Mononuclear cell (primary cell): Measurements from ENCODE around the gene NPAS2. TPM values are rescaled to one million over a fixed set of nuclear protein-coding genes. Genes with fewer than 3 reads are reported as not detected.

Source experiments
- H3K27me3 ChIP-seq: 2 replicates; pipeline ENCODE4 v1.6.0; 2011; ENCODE audit warnings: low read length, control low read depth; ENCODE audit not compliant: insufficient read depth
- H3K4me1 ChIP-seq: 2 replicates; pipeline ENCODE4 v1.5.1; 2011; ENCODE audit warnings: mild to moderate bottlenecking, low read length, control low read depth; ENCODE audit not compliant: insufficient read depth
- H3K4me3 ChIP-seq: 2 replicates; pipeline ENCODE4 v1.5.1; 2011; ENCODE audit warnings: mild to moderate bottlenecking, low read length, moderate library complexity
- H3K9me3 ChIP-seq: 2 replicates; pipeline ENCODE4 v1.5.1; 2011; ENCODE audit warnings: low read depth, mild to moderate bottlenecking, control low read depth, low read length
- total RNA-seq: library from RNA; depleted of rRNA; stranded (reverse); fragments of >200 nt; gene quantifications from one replicate; pipeline ENCODE4 v1.2.3, GENCODE V29; 2012

The NPAS2 gene
- total RNA-seq, 1 donor: 2.4 TPM

- Histone ChIP-seq H3K9me3 (no peaks in the 10 kb centered on the region), H3K4me1 (no peaks in the 10 kb centered on the region), H3K27me3 (no peaks in the 10 kb centered on the region), H3K4me3 (no peak overlapping the region)
Observed at GRCh38 chr2:100986157-100986556, 166.2 kb downstream of the NPAS2 start.

- Histone ChIP-seq H3K27me3 (no peaks in the 10 kb centered on the region), H3K9me3 (no peaks in the 10 kb centered on the region), H3K4me1 (no peaks in the 10 kb centered on the region), H3K4me3 (no peak overlapping the region)
Observed at GRCh38 chr2:100987536-100987935, 167.6 kb downstream of the NPAS2 start.

- no peak overlapping the region for H3K4me3 ChIP-seq
Observed at GRCh38 chr2:100987974-100988373, 168.0 kb downstream of the NPAS2 start.

GRCh38 chr2:100988630-100989417, 168.9 kb downstream of the NPAS2 start:
- no peak overlapping the region for H3K4me3 ChIP-seq
- no peaks in the 10 kb centered on the region for H3K9me3 ChIP-seq
- no peaks in the 10 kb centered on the region for H3K4me1 ChIP-seq
- H3K27me3 ChIP-seq: no peaks in the 10 kb centered on the region

More at GRCh38 chr2:100987974-100988373, 168.0 kb downstream of the NPAS2 start:
- no peaks in the 10 kb centered on the region for H3K27me3 ChIP-seq
- no peaks in the 10 kb centered on the region for H3K9me3 ChIP-seq
- no peaks in the 10 kb centered on the region for H3K4me1 ChIP-seq

- H3K27me3 ChIP-seq: no peaks in the 10 kb centered on the region
- no peaks in the 10 kb centered on the region for H3K9me3 ChIP-seq
- H3K4me1 ChIP-seq: no peaks in the 10 kb centered on the region
- no peak overlapping the region for H3K4me3 ChIP-seq
Observed at GRCh38 chr2:100989666-100990065, 169.7 kb downstream of the NPAS2 start.

GRCh38 chr2:100990166-100990565, 170.2 kb downstream of the NPAS2 start:
- no peaks in the 10 kb centered on the region for H3K9me3 ChIP-seq
- H3K4me3 ChIP-seq: no peak overlapping the region
- no peaks in the 10 kb centered on the region for H3K27me3 ChIP-seq
- no peaks in the 10 kb centered on the region for H3K4me1 ChIP-seq

GRCh38 chr2:100990650-100991403, 170.9 kb downstream of the NPAS2 start:
- Histone ChIP-seq H3K4me3 (no peak overlapping the region), H3K4me1 (no peaks in the 10 kb centered on the region), H3K27me3 (no peaks in the 10 kb centered on the region), H3K9me3 (no peaks in the 10 kb centered on the region)

GRCh38 chr2:100991404-100991773, 171.4 kb downstream of the NPAS2 start:
- no peaks in the 10 kb centered on the region for H3K9me3 ChIP-seq
- no peak overlapping the region for H3K4me3 ChIP-seq
- H3K4me1 ChIP-seq: no peaks in the 10 kb centered on the region
- H3K27me3 ChIP-seq: no peaks in the 10 kb centered on the region

GRCh38 chr2:100992262-100992661, 172.3 kb downstream of the NPAS2 start:
- H3K27me3 ChIP-seq: no peaks in the 10 kb centered on the region
- no peaks in the 10 kb centered on the region for H3K4me1 ChIP-seq
- no peaks in the 10 kb centered on the region for H3K9me3 ChIP-seq
- H3K4me3 ChIP-seq: no peak overlapping the region

- Histone ChIP-seq H3K4me1 (no peaks in the 10 kb centered on the region), H3K27me3 (no peaks in the 10 kb centered on the region), H3K4me3 (no peak overlapping the region), H3K9me3 (no peaks in the 10 kb centered on the region)
Observed at GRCh38 chr2:100993294-100993693, 173.4 kb downstream of the NPAS2 start.

- Histone ChIP-seq H3K4me3 (no peak overlapping the region), H3K9me3 (no peaks in the 10 kb centered on the region), H3K4me1 (no peaks in the 10 kb centered on the region), H3K27me3 (no peaks in the 10 kb centered on the region)
Observed at GRCh38 chr2:100995309-100996075, 175.6 kb downstream of the NPAS2 start.

- Histone ChIP-seq H3K27me3 (no peaks in the 10 kb centered on the region), H3K4me1 (peaks cover 5% of the 10 kb centered on the region), H3K4me3 (no peak overlapping the region), H3K9me3 (no peaks in the 10 kb centered on the region)
Observed at GRCh38 chr2:100997509-100998234, 177.7 kb downstream of the NPAS2 start.

- H3K4me3 ChIP-seq: no peak overlapping the region
- H3K27me3 ChIP-seq: no peaks in the 10 kb centered on the region
Observed at GRCh38 chr2:100998235-100998573, 178.3 kb downstream of the NPAS2 start.

GRCh38 chr2:100999995-101000394, 180.1 kb downstream of the NPAS2 start:
- H3K4me3 ChIP-seq: no peak overlapping the region
- peaks cover 24% of the 10 kb centered on the region for H3K4me1 ChIP-seq
- no peaks in the 10 kb centered on the region for H3K27me3 ChIP-seq
- no peaks in the 10 kb centered on the region for H3K9me3 ChIP-seq

More at GRCh38 chr2:100998235-100998573, 178.3 kb downstream of the NPAS2 start:
- no peaks in the 10 kb centered on the region for H3K9me3 ChIP-seq
- H3K4me1 ChIP-seq: peaks cover 10% of the 10 kb centered on the region
